Measurements from ENCODE around the gene SIAH3. TPM values are rescaled to one million over a fixed set of nuclear protein-coding genes. Genes with fewer than 3 reads are reported as not detected.

The SIAH3 gene
- polyA plus RNA-seq, 1 donor from 2014 or later: 4.9 TPM

GRCh38 chr13:45861322-45861721, 9.8 kb upstream of the SIAH3 start:
- Histone ChIP-seq H3K9ac (ENCODE audit: low read length) (no peak overlapping the region), H3K36me3 (ENCODE audit: insufficient read depth, low read length) (no peaks in the 10 kb centered on the region), H2AFZ (ENCODE audit: low read depth, low read length) (no peak overlapping the region), H3K4me2 (ENCODE audit: low read length) (no peak overlapping the region), H3K27me3 (ENCODE audit: insufficient read depth, low read depth, low read length) (no peaks in the 10 kb centered on the region), H3K9me3 (ENCODE audit: low read length) (no peaks in the 10 kb centered on the region), H4K20me1 (ENCODE audit: insufficient read depth) (no peaks in the 10 kb centered on the region), H3K27ac (ENCODE audit: low read length) (no peak overlapping the region), H3F3A (ENCODE audit: insufficient read depth, low read length, poor library complexity, severe bottlenecking) (no peaks in the 10 kb centered on the region), H3K79me2 (replicated peaks; ENCODE audit: insufficient read depth, low read length) (no peaks in the 10 kb centered on the region), H3K4me3 (ENCODE audit: low read length) (no peak overlapping the region), H3K9me2 (ENCODE audit: insufficient read depth, low read length) (no peaks in the 10 kb centered on the region)
- TF ChIP-seq REST (IDR thresholded peaks at IDR 0.05; ENCODE audit: borderline replicate concordance): no peak
- TF ChIP-seq TAF1 (IDR thresholded peaks at IDR 0.05; ENCODE audit: low read depth): no peak
- TF ChIP-seq RAD21 (conservative IDR thresholded peaks at IDR 0.05): no peak
- no peak for TF ChIP-seq EP300 (conservative IDR thresholded peaks at IDR 0.05; ENCODE audit: poor library complexity, severe bottlenecking)

DNA sequence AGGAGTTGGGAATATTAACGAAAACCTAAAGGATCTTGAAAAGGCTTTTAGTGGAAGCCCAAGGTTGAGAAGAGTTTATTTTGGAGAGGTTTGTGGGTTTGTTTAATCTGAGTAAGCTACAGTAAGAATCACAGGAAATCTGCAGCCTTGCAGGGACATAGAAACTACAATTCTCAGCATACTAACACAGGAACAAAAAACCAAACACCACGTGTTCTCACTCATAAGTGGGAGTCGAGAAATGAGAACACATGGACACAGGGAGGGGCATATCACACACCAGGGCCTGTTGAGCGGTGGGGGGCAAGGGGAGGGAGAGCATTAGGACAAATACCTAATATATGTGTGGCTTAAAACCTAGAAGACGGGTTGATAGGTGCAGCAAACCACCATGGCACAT, 8.7 kb upstream of the SIAH3 start:
- H3K9me3 ChIP-seq (ENCODE audit: low read length): no peaks in the 10 kb centered on the region
- H4K20me1 ChIP-seq (ENCODE audit: insufficient read depth): no peaks in the 10 kb centered on the region
- no peak overlapping the region for H3K27ac ChIP-seq (ENCODE audit: low read length)
- no peaks in the 10 kb centered on the region for H3K27me3 ChIP-seq (ENCODE audit: insufficient read depth, low read depth, low read length)
- H2AFZ ChIP-seq (ENCODE audit: low read depth, low read length): no peak overlapping the region
- no peak overlapping the region for H3K4me2 ChIP-seq (ENCODE audit: low read length)
- no peak overlapping the region for H3K9ac ChIP-seq (ENCODE audit: low read length)
- H3K9me2 ChIP-seq (ENCODE audit: insufficient read depth, low read length): no peaks in the 10 kb centered on the region
- H3F3A ChIP-seq (ENCODE audit: insufficient read depth, low read length, poor library complexity, severe bottlenecking): no peaks in the 10 kb centered on the region
- H3K36me3 ChIP-seq (ENCODE audit: insufficient read depth, low read length): no peaks in the 10 kb centered on the region
- no peaks in the 10 kb centered on the region for H3K79me2 ChIP-seq (replicated peaks; ENCODE audit: insufficient read depth, low read length)
- TF ChIP-seq MXI1 (conservative IDR thresholded peaks at IDR 0.05; ENCODE audit: poor library complexity, severe bottlenecking): no peak
- no peak for TF ChIP-seq SMC3 (conservative IDR thresholded peaks at IDR 0.05; ENCODE audit: poor library complexity)
- TF ChIP-seq REST (IDR thresholded peaks at IDR 0.05; ENCODE audit: borderline replicate concordance): no peak
- TF ChIP-seq TAF1 (IDR thresholded peaks at IDR 0.05; ENCODE audit: low read depth): no peak
- no peak for TF ChIP-seq EZH2 (IDR thresholded peaks at IDR 0.05; ENCODE audit: borderline replicate concordance, insufficient read depth, low read length, poor library complexity, severe bottlenecking)
- no peak for TF ChIP-seq RAD21 (conservative IDR thresholded peaks at IDR 0.05)
- TF ChIP-seq POLR2AphosphoS5 (IDR thresholded peaks at IDR 0.05): no peak
- TF ChIP-seq, protein P1, sequence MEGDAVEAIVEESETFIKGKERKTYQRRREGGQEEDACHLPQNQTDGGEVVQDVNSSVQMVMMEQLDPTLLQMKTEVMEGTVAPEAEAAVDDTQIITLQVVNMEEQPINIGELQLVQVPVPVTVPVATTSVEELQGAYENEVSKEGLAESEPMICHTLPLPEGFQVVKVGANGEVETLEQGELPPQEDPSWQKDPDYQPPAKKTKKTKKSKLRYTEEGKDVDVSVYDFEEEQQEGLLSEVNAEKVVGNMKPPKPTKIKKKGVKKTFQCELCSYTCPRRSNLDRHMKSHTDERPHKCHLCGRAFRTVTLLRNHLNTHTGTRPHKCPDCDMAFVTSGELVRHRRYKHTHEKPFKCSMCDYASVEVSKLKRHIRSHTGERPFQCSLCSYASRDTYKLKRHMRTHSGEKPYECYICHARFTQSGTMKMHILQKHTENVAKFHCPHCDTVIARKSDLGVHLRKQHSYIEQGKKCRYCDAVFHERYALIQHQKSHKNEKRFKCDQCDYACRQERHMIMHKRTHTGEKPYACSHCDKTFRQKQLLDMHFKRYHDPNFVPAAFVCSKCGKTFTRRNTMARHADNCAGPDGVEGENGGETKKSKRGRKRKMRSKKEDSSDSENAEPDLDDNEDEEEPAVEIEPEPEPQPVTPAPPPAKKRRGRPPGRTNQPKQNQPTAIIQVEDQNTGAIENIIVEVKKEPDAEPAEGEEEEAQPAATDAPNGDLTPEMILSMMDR (IDR thresholded peaks at IDR 0.05; ENCODE audit: poor library complexity, severe bottlenecking): no peak
- TF ChIP-seq EP300 (conservative IDR thresholded peaks at IDR 0.05; ENCODE audit: poor library complexity, severe bottlenecking): no peak
- no peak overlapping the region for H3K4me3 ChIP-seq (ENCODE audit: low read length)

All from neural cell (in vitro differentiated cells).